PC-9 (cell line): ENCODE data around the gene IP6K1.

Experiments
- EZH2 ChIP-seq: fragments of 200-600 bp; sonication (generic); IDR thresholded peaks from 2 replicates; pipeline ENCODE4 v1.8.0; 2017; ENCODE audit warnings: antibody characterized with exemption, low read depth
- TF ChIP-seq, protein P1 (sequence below): fragments of 200-600 bp; sonication (generic); conservative IDR thresholded peaks from 2 replicates; pipeline ENCODE4 v1.6.1; 2017; ENCODE audit warnings: mixed run types, antibody characterized with exemption, mild to moderate bottlenecking, moderate library complexity

GRCh38 chr3:49754536-49754935, 31.8 kb downstream of the IP6K1 start:
- TF ChIP-seq, protein P1, sequence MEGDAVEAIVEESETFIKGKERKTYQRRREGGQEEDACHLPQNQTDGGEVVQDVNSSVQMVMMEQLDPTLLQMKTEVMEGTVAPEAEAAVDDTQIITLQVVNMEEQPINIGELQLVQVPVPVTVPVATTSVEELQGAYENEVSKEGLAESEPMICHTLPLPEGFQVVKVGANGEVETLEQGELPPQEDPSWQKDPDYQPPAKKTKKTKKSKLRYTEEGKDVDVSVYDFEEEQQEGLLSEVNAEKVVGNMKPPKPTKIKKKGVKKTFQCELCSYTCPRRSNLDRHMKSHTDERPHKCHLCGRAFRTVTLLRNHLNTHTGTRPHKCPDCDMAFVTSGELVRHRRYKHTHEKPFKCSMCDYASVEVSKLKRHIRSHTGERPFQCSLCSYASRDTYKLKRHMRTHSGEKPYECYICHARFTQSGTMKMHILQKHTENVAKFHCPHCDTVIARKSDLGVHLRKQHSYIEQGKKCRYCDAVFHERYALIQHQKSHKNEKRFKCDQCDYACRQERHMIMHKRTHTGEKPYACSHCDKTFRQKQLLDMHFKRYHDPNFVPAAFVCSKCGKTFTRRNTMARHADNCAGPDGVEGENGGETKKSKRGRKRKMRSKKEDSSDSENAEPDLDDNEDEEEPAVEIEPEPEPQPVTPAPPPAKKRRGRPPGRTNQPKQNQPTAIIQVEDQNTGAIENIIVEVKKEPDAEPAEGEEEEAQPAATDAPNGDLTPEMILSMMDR, result no peak
- no peak for TF ChIP-seq EZH2
